Activated CD4-positive, alpha-beta T cell treated with anti-CD3 and anti-CD28 coated beads for 36 hours (primary cell): ENCODE results near the gene FKBP2. TPM values are rescaled to one million over a fixed set of nuclear protein-coding genes. Genes with fewer than 3 reads are reported as not detected.

Experiments
- ATAC-seq: fragments of 200-7000 bp; cut with Tn5 transposase; one replicate; pipeline ENCODE4 v1.10.0; 2021; ENCODE audit warnings: mild to moderate bottlenecking, moderate library complexity
- CTCF ChIA-PET: fragments of 350-600 bp; sonication (Branson Sonifier 250); formaldehyde crosslinking; loops from one replicate; lab custom pipeline; 2021; ENCODE audit warnings: antibody characterized with exemption; lab: Charles Lee
- POLR2A ChIA-PET: fragments of 350-600 bp; sonication (Branson Sonifier 250); formaldehyde crosslinking; loops from one replicate; lab custom pipeline; 2021; ENCODE audit warnings: antibody characterized with exemption, inconsistent platforms; lab: Charles Lee
- DNase-seq: peaks from one replicate; pipeline ENCODE4 v3.0.0-alpha.2; 2020
- H3K27ac Mint-ChIP-seq: one replicate; pipeline ENCODE4 v1.8.0; 2021; ENCODE audit warnings: mixed read lengths
- H3K27me3 Mint-ChIP-seq: one replicate; pipeline ENCODE4 v1.8.0; 2021; ENCODE audit warnings: mixed read lengths
- H3K36me3 Mint-ChIP-seq: one replicate; pipeline ENCODE4 v1.8.0; 2021; ENCODE audit warnings: low read depth, mixed read lengths
- H3K4me1 Mint-ChIP-seq: one replicate; pipeline ENCODE4 v1.8.0; 2021; ENCODE audit warnings: mixed read lengths
- H3K4me3 Mint-ChIP-seq: one replicate; pipeline ENCODE4 v1.8.0; 2021; ENCODE audit warnings: mild to moderate bottlenecking, moderate library complexity, mixed read lengths
- H3K9me3 Mint-ChIP-seq: one replicate; pipeline ENCODE4 v1.8.0; 2021; ENCODE audit warnings: low read depth, mixed read lengths
- intact Hi-C, 2 experiments: fragments of 100-400 bp; cut with DNase I in 1 of 2; cut with micrococcal nuclease in 1 of 2; formaldehyde crosslinking; loops; one replicate each; pipeline versions ENCODE4 v1.14.2 to v1.15.1; 2022 to 2024; cut with DNase I, micrococcal nuclease
- total RNA-seq, 2 experiments: library from RNA; stranded (reverse); gene quantifications; one replicate each; pipeline ENCODE4 v1.2.3, GENCODE V29; 2021

FKBP2 gene
- total RNA-seq, 2 experiments from 2014 or later, result 19.9 to 21.3 TPM

DNA sequence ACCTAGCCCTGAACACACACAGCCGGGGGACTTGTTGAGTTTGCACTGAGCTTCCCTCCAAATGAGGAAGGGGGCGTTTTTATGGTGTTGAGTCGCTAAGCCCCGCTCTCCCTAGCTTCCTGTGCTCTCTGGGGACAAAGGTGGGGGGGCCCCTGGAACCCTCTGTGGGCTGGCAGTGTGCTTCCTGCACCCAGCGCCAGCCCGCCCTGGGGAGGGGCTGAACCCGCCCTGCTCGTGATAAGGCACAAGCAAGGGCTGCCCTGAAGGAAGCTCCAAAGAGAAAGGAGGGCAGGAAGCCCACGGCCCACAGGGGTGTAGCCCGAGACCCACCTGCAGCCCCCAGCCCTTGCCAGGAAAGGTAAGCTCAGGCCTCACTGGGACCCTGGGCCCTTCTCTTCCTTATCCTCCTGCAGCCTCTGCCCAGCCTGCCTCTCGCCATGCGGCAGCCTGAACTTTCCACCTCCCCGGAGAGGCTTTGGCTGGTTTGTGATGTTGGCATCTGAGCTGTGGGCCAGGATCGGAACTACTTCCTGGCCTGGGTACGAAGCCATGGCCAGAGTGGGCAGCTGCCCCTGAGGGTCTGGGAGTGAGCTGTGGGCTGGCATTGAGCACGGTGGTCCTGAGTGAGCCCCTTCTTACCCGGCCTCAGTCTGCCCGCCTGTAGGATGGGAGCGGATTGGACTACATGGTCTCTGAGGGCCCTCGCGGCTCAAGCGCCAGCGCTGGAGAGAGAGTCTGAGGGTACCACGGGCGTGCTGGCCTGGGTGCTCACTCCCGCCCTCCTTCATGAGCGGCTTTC is 34.2 kb upstream of the FKBP2 start, which contains the start of gene FERMT3:
Gene FERMT3, plus strand, starts transcription at position 265 of the 799 bp plus-strand sequence. CDS start 644 bp downstream, outside the sequence.
- DNase-seq, result peak; percentile 90
- peak within 1 kb of the TSS; percentile 90 for H3K4me3 Mint-ChIP-seq
- H3K27me3 Mint-ChIP-seq, result no peaks in the 10 kb centered on the region
- CTCF ChIA-PET, result interaction anchor here (0.5 to 7.3 kb wide), 15 partner anchors 11 to 368 kb away, joined by 3 to 111 read pairs (median 5); partner anchors contain the start of genes CATSPERZ, ESRRA, MARK2 and NUDT22
- peak within 1 kb of the TSS; percentile 99 for H3K27ac Mint-ChIP-seq
- ATAC-seq, result peak; percentile 70
- peaks cover 79% of the 10 kb centered on the region for H3K36me3 Mint-ChIP-seq
- intact Hi-C loops, result loop anchor here (1.0 to 5.0 kb wide), 13 partner anchors 19 to 232 kb away; partner anchors contain the start of genes ESRRA (in 2 of the 2), FKBP2 (in 2 of the 2), COX8A (in 1 of the 2) and DNAJC4 (in 1 of the 2)
- H3K9me3 Mint-ChIP-seq, result no peaks in the 10 kb centered on the region
- peaks cover 45% of the 10 kb centered on the region for H3K4me1 Mint-ChIP-seq
- POLR2A ChIA-PET, result interaction anchor here (0.6 to 3.7 kb wide), 11 partner anchors 18 to 125 kb away, joined by 4 to 28 read pairs (median 7); partner anchors contain the start of genes FKBP2, NUDT22, PRDX5 and STIP1

DNA sequence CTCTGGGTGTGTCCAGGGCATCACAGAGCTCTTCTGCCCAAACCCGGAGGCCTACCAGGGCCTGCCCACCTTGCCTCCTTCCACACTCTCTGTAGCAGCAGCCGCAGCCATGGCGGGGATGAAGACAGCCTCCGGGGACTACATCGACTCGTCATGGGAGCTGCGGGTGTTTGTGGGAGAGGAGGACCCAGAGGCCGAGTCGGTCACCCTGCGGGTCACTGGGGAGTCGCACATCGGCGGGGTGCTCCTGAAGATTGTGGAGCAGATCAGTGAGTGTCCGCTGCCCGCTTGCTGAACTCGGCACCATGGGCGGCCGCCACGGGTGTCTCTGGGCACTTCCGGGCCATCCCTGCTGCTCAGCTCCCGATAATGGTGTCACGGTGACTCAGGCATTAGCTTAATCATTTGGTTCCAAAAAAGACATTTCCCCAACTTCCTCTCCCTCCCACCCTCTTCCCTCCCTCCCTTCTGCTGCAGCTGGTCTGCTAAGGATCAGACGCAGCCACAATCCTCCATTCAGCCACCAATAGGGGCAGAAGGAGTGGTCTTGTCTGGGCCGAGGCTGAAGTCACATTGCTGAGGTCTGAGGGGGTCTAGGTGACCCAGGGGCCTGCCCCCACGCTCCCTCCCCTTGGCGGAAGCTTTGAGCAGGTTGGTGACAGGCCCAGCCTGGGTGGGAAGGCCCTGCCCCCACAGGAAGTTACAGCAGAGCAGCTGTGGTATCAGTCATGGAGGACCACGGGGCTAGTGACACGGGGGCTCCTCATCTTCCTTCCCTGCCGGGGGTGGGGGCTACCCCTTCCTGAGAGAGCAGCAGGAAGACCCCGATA is 33.4 kb upstream of the FKBP2 start:
- peaks cover 80% of the 10 kb centered on the region for H3K36me3 Mint-ChIP-seq
- H3K4me3 Mint-ChIP-seq, result peak overlapping the region; percentile 90

DNA sequence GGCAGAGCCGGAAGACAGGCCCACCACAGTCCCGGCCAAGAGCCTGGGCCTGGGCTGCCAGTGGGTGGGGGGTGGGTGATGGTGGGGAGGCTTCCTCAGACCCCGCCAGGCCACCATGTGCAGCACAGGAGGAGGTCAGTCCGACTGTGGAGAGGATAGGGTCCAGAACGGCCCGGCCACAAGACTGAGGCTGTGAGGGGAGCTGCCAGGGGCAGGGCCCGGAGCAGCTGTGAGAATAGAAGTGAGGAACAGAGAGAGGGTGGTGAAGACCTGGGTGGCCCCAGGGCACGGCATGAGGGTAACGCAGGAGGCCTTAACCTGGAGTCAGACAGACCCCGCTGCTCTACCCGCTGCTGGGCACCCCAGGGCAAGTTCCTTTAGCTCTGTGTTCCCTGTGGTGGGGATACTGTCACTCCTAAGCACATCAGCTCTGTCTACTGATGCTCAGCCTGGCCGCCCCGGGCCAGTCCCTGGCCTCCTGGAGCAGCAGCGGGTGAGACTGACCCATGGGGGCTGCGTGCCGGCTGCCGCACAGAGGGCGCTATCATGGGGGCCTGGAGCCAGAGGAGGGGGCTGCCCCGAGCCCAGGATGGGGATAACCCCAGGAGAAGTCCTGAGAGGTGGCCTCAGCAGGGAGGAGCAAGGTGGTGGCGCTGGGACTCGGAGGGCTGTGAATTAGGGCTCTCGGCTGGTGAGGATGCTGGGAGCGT is 32.7 kb upstream of the FKBP2 start:
- H3K4me3 Mint-ChIP-seq, result peak overlapping the region; percentile 90
- ChIA-PET CTCF (interaction anchor here (0.6 to 7.3 kb wide), 11 partner anchors 14 to 208 kb away, joined by 3 to 111 read pairs (median 5); partner anchors contain the start of genes CATSPERZ, ESRRA, NUDT22 and STIP1), POLR2A (interaction anchor here (0.5 to 3.7 kb wide), 14 partner anchors 8 to 1637 kb away, joined by 3 to 28 read pairs (median 6); partner anchors contain the start of genes FKBP2, NUDT22, PRDX5 and STIP1)
- peaks cover 44% of the 10 kb centered on the region for H3K4me1 Mint-ChIP-seq
- peaks cover 75% of the 10 kb centered on the region for H3K36me3 Mint-ChIP-seq
- ATAC-seq (no peak), DNase-seq (no peak)
- intact Hi-C loops, result loop anchor here in 1 of 2 experiments (5.0 kb wide), 1 partner anchor 34 kb away; the partner anchor contains the start of gene FKBP2
- peak overlapping the region; percentile 99 for H3K27ac Mint-ChIP-seq
- no peaks in the 10 kb centered on the region for H3K9me3 Mint-ChIP-seq
- no peaks in the 10 kb centered on the region for H3K27me3 Mint-ChIP-seq

More for the DNA sequence above, 33.4 kb upstream of the FKBP2 start:
- DNase-seq (peak; percentile 92), ATAC-seq (peak; percentile 75)
- CTCF ChIA-PET, result interaction anchor here (0.6 to 7.3 kb wide), 16 partner anchors 10 to 369 kb away, joined by 3 to 111 read pairs (median 5); partner anchors contain the start of genes CATSPERZ, ESRRA, MARK2 and NUDT22
- H3K9me3 Mint-ChIP-seq, result no peaks in the 10 kb centered on the region
- intact Hi-C loops, result loop anchor here (1.0 to 5.0 kb wide), 12 partner anchors 18 to 135 kb away; partner anchors contain the start of genes FKBP2 (in 2 of the 2), DNAJC4 (in 1 of the 2), ESRRA (in 1 of the 2) and GPR137 (in 1 of the 2)
- POLR2A ChIA-PET, result interaction anchor here (0.5 to 3.7 kb wide), 16 partner anchors 9 to 1637 kb away, joined by 3 to 28 read pairs (median 6); partner anchors contain the start of genes FKBP2, NUDT22, PRDX5 and STIP1
- H3K27me3 Mint-ChIP-seq, result no peaks in the 10 kb centered on the region
- peaks cover 45% of the 10 kb centered on the region for H3K4me1 Mint-ChIP-seq
- H3K27ac Mint-ChIP-seq, result peak overlapping the region; percentile 99

DNA sequence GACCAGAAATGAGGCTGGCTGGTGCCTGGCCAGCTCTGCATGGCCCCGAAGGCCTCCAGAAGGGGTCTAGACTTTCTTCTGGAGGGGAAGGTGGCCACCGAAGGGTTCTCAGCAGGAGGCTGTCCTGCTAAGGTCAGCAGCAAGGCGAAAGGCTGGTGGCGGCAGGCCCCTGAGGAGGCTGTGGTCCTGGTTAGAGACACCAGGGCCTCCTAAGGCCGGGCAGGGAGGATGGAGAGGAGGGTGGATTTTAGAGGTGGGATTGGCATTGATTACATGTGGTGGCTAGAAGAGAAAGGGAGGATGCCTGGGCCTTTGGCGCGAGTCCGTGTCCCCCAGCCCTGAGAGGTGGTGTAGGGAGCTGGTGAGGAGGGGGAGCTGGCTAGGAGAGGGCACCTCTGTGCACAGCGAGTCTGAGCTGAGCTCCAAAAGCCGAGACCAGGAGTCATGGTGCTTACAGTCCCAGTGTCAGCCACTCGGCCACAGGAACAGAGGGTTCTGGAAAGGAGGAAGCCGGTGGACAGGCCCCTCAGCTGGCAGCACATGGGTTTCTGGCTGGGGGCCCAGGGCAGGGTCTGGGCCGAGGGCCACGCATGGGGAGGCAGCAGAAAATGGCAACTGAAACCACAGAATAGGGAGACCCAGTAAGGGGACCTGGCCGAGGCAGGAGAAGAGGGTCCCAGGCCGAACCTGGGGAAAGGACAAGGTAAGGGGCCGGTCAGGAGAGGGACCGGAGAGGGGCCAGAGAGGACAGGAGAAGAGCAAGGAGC is 31.9 kb upstream of the FKBP2 start:
- H3K27ac Mint-ChIP-seq, result peak overlapping the region; percentile 99
- ChIA-PET POLR2A (interaction anchor here (1.4 to 3.7 kb wide), 4 partner anchors 8 to 24 kb away, joined by 3 to 24 read pairs (median 10); partner anchors contain the start of gene STIP1), CTCF (interaction anchor here (0.7 to 7.3 kb wide), 4 partner anchors 15 to 94 kb away, joined by 3 to 111 read pairs (median 4); partner anchors contain the start of genes CATSPERZ, ESRRA, NUDT22 and TRPT1)
- peak overlapping the region; percentile 90 for H3K4me3 Mint-ChIP-seq
- H3K36me3 Mint-ChIP-seq, result peaks cover 74% of the 10 kb centered on the region
- intact Hi-C loops, result loop anchor here in 1 of 2 experiments (5.0 kb wide), 1 partner anchor 33 kb away; the partner anchor contains the start of gene FKBP2
- no peak for DNase-seq
- no peaks in the 10 kb centered on the region for H3K9me3 Mint-ChIP-seq
- no peaks in the 10 kb centered on the region for H3K27me3 Mint-ChIP-seq
- peaks cover 40% of the 10 kb centered on the region for H3K4me1 Mint-ChIP-seq
- ATAC-seq, result no peak

DNA sequence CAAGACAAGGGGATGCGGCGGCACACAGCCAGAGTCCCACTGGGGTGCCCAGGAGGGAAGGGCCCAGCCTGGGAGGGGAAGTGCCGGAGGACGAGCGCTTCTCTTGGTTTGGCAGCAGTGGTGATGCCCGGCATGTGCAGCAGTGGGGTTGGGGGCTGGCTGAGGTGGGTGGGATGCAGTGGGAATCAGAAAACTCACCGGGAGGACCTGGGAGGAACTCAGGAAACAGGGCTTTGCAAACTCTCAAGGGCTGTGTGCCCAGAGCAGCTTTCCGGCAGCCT is 31.4 kb upstream of the FKBP2 start:
- ChIA-PET POLR2A (no interaction called here), CTCF (interaction anchor here (7.3 kb wide), 1 partner anchor 93 kb away, joined by 111 read pairs; the partner anchor contains the start of genes CATSPERZ and ESRRA)
- Mint-ChIP-seq H3K4me1 (peaks cover 36% of the 10 kb centered on the region), H3K36me3 (peaks cover 72% of the 10 kb centered on the region), H3K27ac (peak overlapping the region; percentile 99), H3K9me3 (no peaks in the 10 kb centered on the region), H3K4me3 (peak overlapping the region; percentile 90), H3K27me3 (no peaks in the 10 kb centered on the region)
- no peak for DNase-seq
- intact Hi-C loops, result loop anchor here in 1 of 2 experiments (5.0 kb wide), 1 partner anchor 33 kb away; the partner anchor contains the start of gene FKBP2
- no peak for ATAC-seq

DNA sequence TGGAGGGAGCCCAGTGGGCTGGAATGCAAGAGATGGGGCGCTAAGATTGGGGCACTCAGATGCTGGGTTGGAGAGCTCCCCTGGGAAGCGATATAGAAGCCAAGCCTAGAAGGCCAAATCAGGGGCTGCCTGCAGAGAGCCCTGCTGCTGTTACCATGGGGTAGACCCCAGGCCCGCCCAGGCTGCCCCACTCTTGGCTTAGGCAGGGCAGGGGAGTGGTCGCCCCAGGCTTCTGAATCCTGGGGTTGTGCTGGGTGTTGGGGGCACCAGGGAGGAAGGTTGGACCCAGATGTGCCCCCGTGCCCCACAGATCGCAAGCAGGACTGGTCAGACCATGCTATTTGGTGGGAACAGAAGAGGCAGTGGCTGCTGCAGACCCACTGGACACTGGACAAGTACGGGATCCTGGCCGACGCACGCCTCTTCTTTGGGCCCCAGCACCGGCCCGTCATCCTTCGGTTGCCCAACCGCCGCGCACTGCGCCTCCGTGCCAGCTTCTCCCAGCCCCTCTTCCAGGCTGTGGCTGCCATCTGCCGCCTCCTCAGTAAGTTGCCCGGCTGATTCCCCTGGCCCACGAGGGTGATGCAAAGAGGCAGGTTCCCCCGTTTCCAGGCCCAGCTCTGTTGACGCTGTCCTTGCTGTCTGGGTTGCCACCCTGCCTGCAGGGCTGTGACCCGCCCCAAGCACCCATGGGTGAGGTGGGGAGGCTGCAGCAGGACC is 30.4 kb upstream of the FKBP2 start:
- no peak for ATAC-seq
- H3K4me3 Mint-ChIP-seq, result no peak overlapping the region
- intact Hi-C loops, result no loop called here
- no peak overlapping the region for H3K27ac Mint-ChIP-seq
- H3K4me1 Mint-ChIP-seq, result peaks cover 37% of the 10 kb centered on the region
- ChIA-PET POLR2A (no interaction called here), CTCF (interaction anchor here (0.6 kb wide), 1 partner anchor 40 kb away, joined by 3 read pairs; no protein-coding TSS in a partner anchor)
- H3K9me3 Mint-ChIP-seq, result no peaks in the 10 kb centered on the region
- H3K27me3 Mint-ChIP-seq, result no peaks in the 10 kb centered on the region
- DNase-seq, result no peak
- H3K36me3 Mint-ChIP-seq, result peaks cover 77% of the 10 kb centered on the region

DNA sequence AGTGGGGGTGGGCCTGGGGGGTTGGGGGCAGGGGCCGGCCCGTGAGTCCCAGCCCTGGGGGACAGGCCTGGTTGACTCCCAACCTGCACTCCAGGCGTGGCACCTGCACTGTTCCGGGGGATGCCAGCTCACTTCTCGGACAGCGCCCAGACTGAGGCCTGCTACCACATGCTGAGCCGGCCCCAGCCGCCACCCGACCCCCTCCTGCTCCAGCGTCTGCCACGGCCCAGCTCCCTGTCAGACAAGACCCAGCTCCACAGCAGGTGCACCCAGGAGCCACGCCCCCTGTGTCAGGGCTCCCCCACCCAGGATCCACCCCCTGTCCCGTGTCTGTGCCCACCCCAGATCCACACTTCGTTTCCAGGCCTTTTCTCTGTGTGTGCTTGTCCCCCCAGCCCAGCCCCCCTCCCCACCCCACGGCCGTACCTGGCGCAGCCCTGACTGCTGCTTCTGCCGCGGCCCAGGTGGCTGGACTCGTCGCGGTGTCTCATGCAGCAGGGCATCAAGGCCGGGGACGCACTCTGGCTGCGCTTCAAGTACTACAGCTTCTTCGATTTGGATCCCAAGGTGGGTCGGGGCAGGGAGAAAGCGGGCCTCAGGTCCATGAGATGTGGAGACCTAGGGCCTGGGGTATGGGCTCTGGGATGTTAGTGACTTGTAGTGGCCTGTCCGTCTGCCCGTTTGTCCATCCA is 29.6 kb upstream of the FKBP2 start:
- no peak overlapping the region for H3K4me3 Mint-ChIP-seq
- no peak overlapping the region for H3K27ac Mint-ChIP-seq
- H3K4me1 Mint-ChIP-seq, result peaks cover 29% of the 10 kb centered on the region

DNA sequence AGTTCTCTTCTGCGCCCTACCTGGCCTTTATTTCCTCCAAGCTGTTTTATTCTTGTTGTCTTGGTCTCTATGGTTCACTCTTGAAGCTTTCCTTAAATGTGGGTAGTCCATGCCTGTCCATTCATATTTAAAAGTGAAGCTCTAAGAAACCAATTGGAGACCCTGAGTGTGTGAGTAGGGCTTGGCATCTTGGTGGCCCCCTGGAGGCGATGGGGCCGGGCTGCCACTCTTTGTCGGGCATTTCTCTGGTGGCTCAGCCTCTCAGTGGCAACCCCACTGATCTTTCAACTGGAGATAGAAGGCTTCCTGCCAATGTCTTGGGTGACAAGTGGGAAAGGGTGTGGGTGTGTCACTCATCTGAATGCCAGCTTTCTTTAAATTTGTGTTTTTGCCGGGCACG is 24.0 kb upstream of the FKBP2 start:
- H3K4me1 Mint-ChIP-seq, result peaks cover 10% of the 10 kb centered on the region
- ATAC-seq (no peak), DNase-seq (no peak)
- H3K4me3 Mint-ChIP-seq, result no peak overlapping the region
- H3K9me3 Mint-ChIP-seq, result no peaks in the 10 kb centered on the region
- CTCF ChIA-PET, result interaction anchor here (0.6 to 2.9 kb wide), 5 partner anchors 10 to 84 kb away, joined by 3 to 12 read pairs (median 3); no protein-coding TSS in a partner anchor
- intact Hi-C loops, result no loop called here
- POLR2A ChIA-PET, result interaction anchor here (0.6 to 1.1 kb wide), 2 partner anchors 9 to 1286 kb away, joined by 3 to 4 read pairs; no protein-coding TSS in a partner anchor
- no peaks in the 10 kb centered on the region for H3K27me3 Mint-ChIP-seq
- peaks cover 48% of the 10 kb centered on the region for H3K36me3 Mint-ChIP-seq
- no peak overlapping the region for H3K27ac Mint-ChIP-seq

More for the DNA sequence above, 29.6 kb upstream of the FKBP2 start:
- ATAC-seq (no peak), DNase-seq (no peak)
- H3K9me3 Mint-ChIP-seq, result no peaks in the 10 kb centered on the region
- POLR2A ChIA-PET, result interaction anchor here (0.7 kb wide), 1 partner anchor 12 kb away, joined by 3 read pairs; no protein-coding TSS in a partner anchor
- CTCF ChIA-PET, result interaction anchor here (0.6 kb wide), 1 partner anchor 41 kb away, joined by 3 read pairs; no protein-coding TSS in a partner anchor
- intact Hi-C loops, result no loop called here
- H3K36me3 Mint-ChIP-seq, result peaks cover 72% of the 10 kb centered on the region
- H3K27me3 Mint-ChIP-seq, result no peaks in the 10 kb centered on the region
